Psoas muscle (tissue), 8 donors: Measurements from ENCODE around the gene ST6GALNAC3. TPM values are rescaled to one million over a fixed set of nuclear protein-coding genes. Genes with fewer than 3 reads are reported as not detected.

Experiments
- ATAC-seq, 4 donors: fragments of 200-7000 bp; cut with Tn5 transposase; one replicate each; pipeline ENCODE4 v1.9.1; 2020; ENCODE audit warnings: moderate library complexity in 3 of 4, mild to moderate bottlenecking in 2 of 4
- DNase-seq, 2 donors: peaks; one replicate each; pipeline ENCODE4 v3.0.0-alpha.2; 2020
- H3K27ac ChIP-seq: fragments of 200-600 bp; one replicate; pipeline ENCODE4 v1.8.0; 2022
- H3K27me3 ChIP-seq, 3 donors: fragments of 200-600 bp in 1 of 3; one replicate each; pipeline versions ENCODE4 v1.6.1 to v1.8.0; 2013 to 2022; ENCODE audit warnings: low read length in 2 of 3, mild to moderate bottlenecking in 2 of 3, moderate library complexity in 1 of 3; ENCODE audit not compliant: insufficient read depth in 3 of 3
- H3K36me3 ChIP-seq, 2 donors: fragments of 200-600 bp in 1 of 2; one replicate each; pipeline versions ENCODE4 v1.6.1 to v1.8.0; 2013 to 2022; ENCODE audit warnings: low read depth in 1 of 2, mild to moderate bottlenecking in 1 of 2, moderate library complexity in 1 of 2; ENCODE audit not compliant: insufficient read depth in 1 of 2
- H3K4me1 ChIP-seq: fragments of 200-600 bp; one replicate; pipeline ENCODE4 v1.8.0; 2022
- H3K4me3 ChIP-seq: fragments of 200-600 bp; one replicate; pipeline ENCODE4 v1.8.0; 2022; ENCODE audit warnings: mild to moderate bottlenecking
- H3K9me3 ChIP-seq: fragments of 200-600 bp; one replicate; pipeline ENCODE4 v1.8.0; 2022
- CTCF ChIP-seq: fragments of 200-600 bp; IDR thresholded peaks from one replicate; pipeline ENCODE4 v1.8.0; 2022; ENCODE audit warnings: antibody characterized with exemption
- WGBS, 3 donors: extraction: QIAGEN DNeasy Blood & Tissue Kit; methylation state at CpG; one replicate each; pipeline versions ENCODE4 v1.1.6 to v1.1.7; 2013; 5-methylcytosine and 5-hydroxymethylcytosine counted together
- intact Hi-C, 2 donors: fragments of 100-400 bp; cut with DNase I; formaldehyde crosslinking; loops; one replicate each; pipeline versions ENCODE4 v1.11.0 to v1.14.2; 2022
- polyA plus RNA-seq, 3 donors: library from polyadenylated mRNA; stranded (reverse); fragments of 200-250 nt; gene quantifications; one replicate each; pipeline ENCODE4 v1.2.3, GENCODE V29; 2013
- total RNA-seq, 4 donors: library from RNA; stranded (reverse); fragmentation: NEBNext Ultra II Directional in 2 of 4; extraction: Animal tissue kit (Norgen Biotek cat#: 25700) in 2 of 4; gene quantifications; one replicate each; pipeline versions ENCODE4 v1.2.1 to v1.2.4, GENCODE V29; 2021 to 2023
- donor health status: healthy with polysubstance abuse.
- donor health status: DM: no; HTN: no; CAD: no; lungs with moderate emphysema.
- donor health status: Bipolar disorder and iron deficiency.
- donor health status: healthy.
- donor health status: DM: yes; HTN: yes; CAD: no.
- donor health status: DM: no; HTN: no; CAD: no.
- donor health status: DM: no; HTN: no; CAD: no.
- donor health status: DM: yes; HTN: yes; CAD: no.

ST6GALNAC3 gene
- total and polyA plus RNA-seq, 7 donors, result 1.3 to 5.4 (median 2.3) TPM

GRCh38 chr1:76496871-76497270, 422.3 kb downstream of the ST6GALNAC3 start:
- Histone ChIP-seq H3K36me3 (no peaks in the 10 kb centered on the region), H3K4me3 (no peak overlapping the region), H3K4me1 (no peaks in the 10 kb centered on the region), H3K27ac (no peak overlapping the region), H3K27me3 (no peaks in the 10 kb centered on the region), H3K9me3 (no peaks in the 10 kb centered on the region)
- 36 to 47% (median 44%) methylated on average over 3 of the region's 3 CpGs for WGBS, 3 donors
- ATAC-seq, result no peak
- no peak for TF ChIP-seq CTCF
- no peak for DNase-seq
- intact Hi-C loops, result no loop called here

GRCh38 chr1:76500116-76500515, 425.6 kb downstream of the ST6GALNAC3 start:
- H3K4me3 ChIP-seq, result no peak overlapping the region
- ATAC-seq (no peak), DNase-seq (no peak)
- intact Hi-C loops, result no loop called here
- H3K4me1 ChIP-seq, result no peaks in the 10 kb centered on the region
- no peaks in the 10 kb centered on the region for H3K9me3 ChIP-seq
- H3K27ac ChIP-seq, result no peak overlapping the region
- no peak for TF ChIP-seq CTCF
- no peaks in the 10 kb centered on the region for H3K36me3 ChIP-seq
- H3K27me3 ChIP-seq, result no peaks in the 10 kb centered on the region

GRCh38 chr1:76501136-76501535, 426.6 kb downstream of the ST6GALNAC3 start:
- Histone ChIP-seq H3K9me3 (no peaks in the 10 kb centered on the region), H3K4me3 (no peak overlapping the region), H3K36me3 (no peaks in the 10 kb centered on the region), H3K27me3 (peaks cover 0 to 2% (median 0%) of the 10 kb centered on the region in 3 donors), H3K27ac (no peak overlapping the region), H3K4me1 (no peaks in the 10 kb centered on the region)
- intact Hi-C loops, result no loop called here
- DNase-seq (no peak), ATAC-seq (no peak)
- 29 to 36% (median 34%) methylated on average over 2 of the region's 2 CpGs for WGBS, 3 donors
- TF ChIP-seq CTCF, result no peak

GRCh38 chr1:76501586-76502219, 427.2 kb downstream of the ST6GALNAC3 start:
- no peaks in the 10 kb centered on the region for H3K9me3 ChIP-seq
- no peak overlapping the region for H3K4me3 ChIP-seq
- peaks cover 0 to 2% (median 0%) of the 10 kb centered on the region in 3 donors for H3K27me3 ChIP-seq
- WGBS, 3 donors, result 68 to 81% (median 74%) methylated on average over 7 of the region's 7 CpGs
- intact Hi-C loops, result no loop called here
- H3K4me1 ChIP-seq, result no peaks in the 10 kb centered on the region
- no peak overlapping the region for H3K27ac ChIP-seq
- ATAC-seq (no peak), DNase-seq (no peak)
- H3K36me3 ChIP-seq, result no peaks in the 10 kb centered on the region
- TF ChIP-seq CTCF, result no peak

GRCh38 chr1:76503100-76503499, 428.6 kb downstream of the ST6GALNAC3 start:
- Histone ChIP-seq H3K4me1 (no peaks in the 10 kb centered on the region), H3K27me3 (peaks cover 0 to 2% (median 0%) of the 10 kb centered on the region in 3 donors), H3K4me3 (no peak overlapping the region), H3K27ac (no peak overlapping the region), H3K36me3 (no peaks in the 10 kb centered on the region), H3K9me3 (no peaks in the 10 kb centered on the region)
- intact Hi-C loops, result no loop called here
- ATAC-seq, result no peak
- no peak for DNase-seq
- WGBS, 3 donors, result 84 to 89% (median 89%) methylated on average over 3 of the region's 3 CpGs
- TF ChIP-seq CTCF, result no peak
